Breast epithelium (tissue), 3 donors: Measurements from ENCODE around the gene TMIGD3.

Experiments
- POLR2AphosphoS5 ChIP-seq, 3 donors: sonication (generic); formaldehyde crosslinking; IDR thresholded peaks; one replicate each; pipeline ENCODE4 v1.6.1; 2017; ENCODE audit warnings: antibody characterized with exemption in 3 of 3
- TF ChIP-seq, protein P1 (sequence below), 3 donors: fragments of 450-650 bp; IDR thresholded peaks; one replicate each; pipeline ENCODE4 v1.5.1; 2016 to 2017; ENCODE audit warnings: antibody characterized with exemption in 3 of 3, mild to moderate bottlenecking in 3 of 3, moderate library complexity in 3 of 3

DNA sequence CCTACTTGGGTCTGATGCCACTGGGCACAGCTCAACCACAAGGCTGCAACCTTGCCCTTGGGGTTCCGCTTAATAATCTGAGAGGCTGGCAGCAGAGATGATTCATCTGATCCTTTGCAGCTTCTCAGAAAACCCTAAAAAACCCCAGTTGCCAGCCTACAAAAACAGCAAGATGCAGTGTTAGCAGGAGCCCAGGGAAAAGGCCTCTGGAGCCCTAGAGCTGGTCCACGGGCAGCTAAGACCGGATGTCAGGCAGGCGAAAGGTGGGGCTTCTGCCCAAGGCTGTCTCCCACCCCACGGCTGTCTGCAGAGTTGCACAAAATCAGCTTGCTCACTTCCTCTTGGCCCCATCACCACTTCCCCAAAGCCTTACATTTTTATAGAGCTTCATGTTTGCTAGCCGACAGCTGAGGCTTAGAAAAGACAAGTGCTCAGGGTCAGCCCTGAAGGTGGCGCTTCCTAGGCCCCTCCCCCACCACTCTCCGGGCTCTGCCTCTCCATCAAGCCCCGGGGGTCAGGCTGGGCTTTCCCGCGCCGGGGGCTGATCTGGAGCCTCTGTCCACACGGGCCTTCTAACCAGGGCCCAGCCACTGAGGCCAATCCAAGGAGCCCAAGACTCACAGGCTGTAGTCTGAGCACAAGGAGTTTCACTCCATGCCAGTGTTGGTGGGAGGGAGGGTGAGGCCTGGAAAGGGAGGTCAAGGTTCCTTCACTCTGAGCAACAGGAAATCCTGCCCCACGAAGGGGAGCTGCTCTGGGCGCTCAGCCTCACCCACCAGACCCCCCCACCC lies 4.2 kb upstream of the TMIGD3 start:
- TF ChIP-seq, protein P1, sequence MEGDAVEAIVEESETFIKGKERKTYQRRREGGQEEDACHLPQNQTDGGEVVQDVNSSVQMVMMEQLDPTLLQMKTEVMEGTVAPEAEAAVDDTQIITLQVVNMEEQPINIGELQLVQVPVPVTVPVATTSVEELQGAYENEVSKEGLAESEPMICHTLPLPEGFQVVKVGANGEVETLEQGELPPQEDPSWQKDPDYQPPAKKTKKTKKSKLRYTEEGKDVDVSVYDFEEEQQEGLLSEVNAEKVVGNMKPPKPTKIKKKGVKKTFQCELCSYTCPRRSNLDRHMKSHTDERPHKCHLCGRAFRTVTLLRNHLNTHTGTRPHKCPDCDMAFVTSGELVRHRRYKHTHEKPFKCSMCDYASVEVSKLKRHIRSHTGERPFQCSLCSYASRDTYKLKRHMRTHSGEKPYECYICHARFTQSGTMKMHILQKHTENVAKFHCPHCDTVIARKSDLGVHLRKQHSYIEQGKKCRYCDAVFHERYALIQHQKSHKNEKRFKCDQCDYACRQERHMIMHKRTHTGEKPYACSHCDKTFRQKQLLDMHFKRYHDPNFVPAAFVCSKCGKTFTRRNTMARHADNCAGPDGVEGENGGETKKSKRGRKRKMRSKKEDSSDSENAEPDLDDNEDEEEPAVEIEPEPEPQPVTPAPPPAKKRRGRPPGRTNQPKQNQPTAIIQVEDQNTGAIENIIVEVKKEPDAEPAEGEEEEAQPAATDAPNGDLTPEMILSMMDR (IDR thresholded peaks at IDR 0.05): no peak
- no peak for TF ChIP-seq POLR2AphosphoS5 (IDR thresholded peaks at IDR 0.05)
